Peyer's patch (tissue), 4 donors: ENCODE results near the gene JCAD.

Experiments used
- CTCF ChIP-seq, 6 experiments: fragments of 450-650 bp in 4 of 6; fragments of 200-600 bp in 2 of 6; sonication (generic) in 1 of 6; IDR thresholded peaks; one replicate each; pipeline ENCODE4 v1.5.1; 2017 to 2019; ENCODE audit warnings: antibody characterized with exemption in 6 of 6, mild to moderate bottlenecking in 3 of 6, moderate library complexity in 1 of 6
- POLR2A ChIP-seq, 2 donors: fragments of 450-650 bp; IDR thresholded peaks; one replicate each; pipeline ENCODE4 v1.5.1; 2017; ENCODE audit warnings: antibody characterized with exemption in 2 of 2, mild to moderate bottlenecking in 2 of 2, moderate library complexity in 2 of 2

GRCh38 chr10:30028738-30029030 lies 30.7 kb downstream of the JCAD start:
- no peak for TF ChIP-seq CTCF (IDR thresholded peaks at IDR 0.05)
- no peak for TF ChIP-seq POLR2A (IDR thresholded peaks at IDR 0.05)
